DOHH2 (cell line): ENCODE results near the gene PHLPP1.

Experiments
- H3F3A ChIP-seq: fragments of 200-600 bp; sonication (generic), shearing (Covaris generic); 2 replicates; pipeline ENCODE4 v1.6.0; 2016; ENCODE audit warnings: antibody characterized with exemption, mild to moderate bottlenecking; ENCODE audit not compliant: control insufficient read depth, insufficient read depth
- H3K27ac ChIP-seq: fragments of 200-600 bp; sonication (generic); 2 replicates; pipeline ENCODE4 v1.5.1; 2014; ENCODE audit warnings: low read depth, mild to moderate bottlenecking, low read length, moderate library complexity
- H3K27me3 ChIP-seq: fragments of 200-600 bp; sonication (generic); 2 replicates; pipeline ENCODE4 v1.6.1; 2014; ENCODE audit warnings: mild to moderate bottlenecking, low read length, mixed read lengths; ENCODE audit not compliant: control insufficient read depth
- H3K36me3 ChIP-seq: fragments of 200-600 bp; sonication (generic); 2 replicates; pipeline ENCODE4 v1.6.1; 2014; ENCODE audit warnings: mild to moderate bottlenecking, low read length, moderate library complexity, mixed read lengths; ENCODE audit not compliant: control insufficient read depth
- H3K4me1 ChIP-seq: fragments of 200-600 bp; sonication (generic); 2 replicates; pipeline ENCODE4 v1.6.1; 2014; ENCODE audit warnings: mild to moderate bottlenecking, low read length, mixed read lengths; ENCODE audit not compliant: control insufficient read depth
- H3K4me2 ChIP-seq: fragments of 200-600 bp; sonication (generic); 2 replicates; pipeline ENCODE4 v1.6.0; 2014; ENCODE audit warnings: mild to moderate bottlenecking, low read length, moderate library complexity
- H3K4me3 ChIP-seq: fragments of 200-600 bp; sonication (generic); 2 replicates; pipeline ENCODE4 v1.5.1; 2014; ENCODE audit warnings: mild to moderate bottlenecking, low read length, mixed read lengths
- H3K79me2 ChIP-seq: fragments of 200-600 bp; sonication (generic); 2 replicates; pipeline ENCODE4 v1.6.1; 2014; ENCODE audit warnings: mild to moderate bottlenecking, low read length, mixed read lengths; ENCODE audit not compliant: control insufficient read depth
- H3K9me2 ChIP-seq: fragments of 200-600 bp; sonication (generic); replicated peaks from 2 replicates; pipeline ENCODE4 v1.6.1; 2014; ENCODE audit warnings: mild to moderate bottlenecking, low read length, mixed read lengths; ENCODE audit not compliant: control insufficient read depth
- H3K9me3 ChIP-seq: fragments of 200-600 bp; sonication (generic); 2 replicates; pipeline ENCODE4 v1.6.1; 2014; ENCODE audit warnings: antibody characterized with exemption, low read length, mixed read lengths; ENCODE audit not compliant: control insufficient read depth, insufficient read depth
- H4K20me1 ChIP-seq: fragments of 200-600 bp; sonication (generic); 2 replicates; pipeline ENCODE4 v1.6.0; 2014; ENCODE audit warnings: low read depth, mild to moderate bottlenecking, antibody characterized with exemption, low read length, moderate library complexity; ENCODE audit not compliant: control insufficient read depth, insufficient read depth
- CTCF ChIP-seq: fragments of 200-600 bp; sonication (generic); IDR thresholded peaks from one replicate; pipeline ENCODE4 v1.5.1; 2014; ENCODE audit warnings: antibody characterized with exemption, mild to moderate bottlenecking, low read depth, low read length; ENCODE audit not compliant: poor library complexity, severe bottlenecking
- EZH2phosphoT487 ChIP-seq: fragments of 200-600 bp; sonication (generic); IDR thresholded peaks from 2 replicates; pipeline ENCODE4 v1.6.1; 2017; ENCODE audit warnings: borderline replicate concordance, mild to moderate bottlenecking, antibody characterized with exemption, low read length, moderate library complexity, mixed read lengths

PHLPP1 gene

DNA sequence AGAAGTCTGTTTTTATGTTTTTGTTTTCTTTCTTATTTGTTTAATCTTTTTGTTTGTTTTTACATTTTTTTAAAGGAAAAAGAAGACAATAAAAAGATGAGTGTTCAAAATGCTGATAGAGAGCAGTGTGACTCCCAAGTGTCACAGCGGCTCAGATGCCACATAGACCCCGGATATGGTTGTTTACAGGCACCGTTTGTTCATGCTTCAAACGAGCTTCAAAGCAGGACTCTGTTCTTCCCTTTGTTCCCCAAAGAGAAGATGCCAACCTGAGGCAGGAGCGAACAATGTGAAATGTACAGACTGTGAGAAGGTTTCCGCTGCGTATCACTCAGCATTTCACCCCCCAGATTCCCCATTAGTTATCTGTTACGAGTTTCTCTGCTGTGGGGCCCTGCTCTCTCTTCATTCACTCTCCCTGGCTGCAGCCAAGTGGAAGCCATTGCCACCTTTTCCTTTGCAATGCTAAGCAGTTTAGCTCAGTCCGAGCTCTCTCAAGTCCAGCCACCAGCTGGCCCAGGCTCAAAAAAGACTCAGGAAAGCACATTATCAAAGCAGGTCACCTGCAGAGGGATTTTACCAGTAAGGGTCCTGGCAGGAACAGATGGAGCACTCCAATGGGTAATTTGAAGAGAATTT, 36.4 kb upstream of the PHLPP1 start:
- no peaks in the 10 kb centered on the region for H3K4me1 ChIP-seq
- no peak overlapping the region for H3K4me2 ChIP-seq
- no peak overlapping the region for H3K4me3 ChIP-seq
- no peak overlapping the region for H3K27ac ChIP-seq
- H3K9me2 ChIP-seq = no peaks in the 10 kb centered on the region
- H3K36me3 ChIP-seq = no peaks in the 10 kb centered on the region
- no peaks in the 10 kb centered on the region for H3K79me2 ChIP-seq
- H3K9me3 ChIP-seq = no peaks in the 10 kb centered on the region
- no peaks in the 10 kb centered on the region for H3F3A ChIP-seq
- no peaks in the 10 kb centered on the region for H4K20me1 ChIP-seq
- TF ChIP-seq CTCF = no peak
- TF ChIP-seq EZH2phosphoT487 = no peak
- no peaks in the 10 kb centered on the region for H3K27me3 ChIP-seq

- H3K9me3 ChIP-seq = no peaks in the 10 kb centered on the region
- no peak overlapping the region for H3K27ac ChIP-seq
- no peaks in the 10 kb centered on the region for H3K27me3 ChIP-seq
- H3K36me3 ChIP-seq = no peaks in the 10 kb centered on the region
- no peaks in the 10 kb centered on the region for H3K4me1 ChIP-seq
- H3K4me2 ChIP-seq = no peak overlapping the region
- TF ChIP-seq CTCF = no peak
- no peak for TF ChIP-seq EZH2phosphoT487
- H3K9me2 ChIP-seq = no peaks in the 10 kb centered on the region
- no peaks in the 10 kb centered on the region for H4K20me1 ChIP-seq
- no peaks in the 10 kb centered on the region for H3K79me2 ChIP-seq
- no peak overlapping the region for H3K4me3 ChIP-seq
- no peaks in the 10 kb centered on the region for H3F3A ChIP-seq
Measured at GRCh38 chr18:62682371-62682770, 33.0 kb upstream of the PHLPP1 start.

GRCh38 chr18:62683935-62684334, 31.4 kb upstream of the PHLPP1 start:
- no peak overlapping the region for H3K27ac ChIP-seq
- no peak overlapping the region for H3K4me2 ChIP-seq
- H3F3A ChIP-seq = no peaks in the 10 kb centered on the region
- no peaks in the 10 kb centered on the region for H3K9me2 ChIP-seq
- H3K4me1 ChIP-seq = no peaks in the 10 kb centered on the region
- H4K20me1 ChIP-seq = no peaks in the 10 kb centered on the region
- H3K4me3 ChIP-seq = no peak overlapping the region
- H3K9me3 ChIP-seq = peaks cover 3% of the 10 kb centered on the region; the same call in 1 of the 2 replicates
- no peak for TF ChIP-seq EZH2phosphoT487
- TF ChIP-seq CTCF = no peak
- H3K36me3 ChIP-seq = no peaks in the 10 kb centered on the region
- no peaks in the 10 kb centered on the region for H3K27me3 ChIP-seq
- H3K79me2 ChIP-seq = no peaks in the 10 kb centered on the region
